HepG2 (cell line): ENCODE measurements around the gene RETREG2. TPM values are rescaled to one million over a fixed set of nuclear protein-coding genes. Genes with fewer than 3 reads are reported as not detected.

Experiments
- ATF1 ChIP-seq: IDR thresholded peaks from 2 replicates; pipeline ENCODE4 v1.6.1; 2016; ENCODE audit warnings: mild to moderate bottlenecking, control low read depth
- CEBPG ChIP-seq: IDR thresholded peaks from 2 replicates; pipeline ENCODE4 v1.6.1; 2016
- ELF1 ChIP-seq: sonication (generic); formaldehyde crosslinking; IDR thresholded peaks from 2 replicates; pipeline ENCODE4 v1.4.0; 2020; ENCODE audit warnings: missing genetic modification reagents
- KLF6 ChIP-seq: IDR thresholded peaks from 2 replicates; pipeline ENCODE4 v1.8.0; 2016; ENCODE audit warnings: missing biosample characterization, missing genetic modification reagents
- POLR2A ChIP-seq, 2 experiments: IDR thresholded peaks; 2 replicates each; pipeline ENCODE4 v1.6.1; 2011; ENCODE audit warnings: low read depth in 2 of 2, low read length in 2 of 2, mild to moderate bottlenecking in 1 of 2, moderate library complexity in 1 of 2; ENCODE audit not compliant: insufficient read depth in 1 of 2
- SUZ12 ChIP-seq: fragments of 150-350 bp; IDR thresholded peaks from 2 replicates; pipeline ENCODE4 v1.6.1; 2014; ENCODE audit warnings: low read depth, low read length
- TOE1 ChIP-seq: sonication (generic); formaldehyde crosslinking; IDR thresholded peaks from 2 replicates; pipeline ENCODE4 v1.4.0; 2020; ENCODE audit warnings: mild to moderate bottlenecking, missing genetic modification reagents
- XRCC5 ChIP-seq: fragments of 200-400 bp; formaldehyde crosslinking; optimal IDR thresholded peaks from 2 replicates; pipeline ENCODE3; 2017; ENCODE audit warnings: mild to moderate bottlenecking, low read length
- ZBTB7A ChIP-seq: sonication (generic); formaldehyde crosslinking; IDR thresholded peaks from 2 replicates; pipeline ENCODE4 v1.8.0; 2022; ENCODE audit warnings: mild to moderate bottlenecking, missing genetic modification reagents
- ZFP36L2 ChIP-seq: sonication (generic); formaldehyde crosslinking; IDR thresholded peaks from 2 replicates; pipeline ENCODE4 v1.4.0; 2020; ENCODE audit warnings: missing genetic modification reagents
- ZNF10 ChIP-seq: sonication (generic); formaldehyde crosslinking; IDR thresholded peaks from 2 replicates; pipeline ENCODE4 v1.4.0; 2020; ENCODE audit warnings: mild to moderate bottlenecking, low read depth, missing genetic modification reagents, borderline replicate concordance
- ZNF205 ChIP-seq: IDR thresholded peaks from 2 replicates; pipeline ENCODE4 v1.6.1; 2018; ENCODE audit warnings: missing biosample characterization, missing genetic modification reagents
- ZNF660 ChIP-seq: sonication (generic); formaldehyde crosslinking; IDR thresholded peaks from 2 replicates; pipeline ENCODE4 v1.5.1; 2020; ENCODE audit warnings: mild to moderate bottlenecking, low read depth, missing genetic modification reagents, borderline replicate concordance
- ZNF879 ChIP-seq: sonication (generic); formaldehyde crosslinking; IDR thresholded peaks from 2 replicates; pipeline ENCODE4 v1.8.1; 2023; ENCODE audit warnings: missing genetic modification reagents
- ZSCAN29 ChIP-seq: sonication (generic); formaldehyde crosslinking; conservative IDR thresholded peaks from 2 replicates; pipeline ENCODE4 v1.4.0; 2020; ENCODE audit warnings: mild to moderate bottlenecking, missing genetic modification reagents
- polyA plus RNA-seq, 8 experiments: library from polyadenylated mRNA; depleted of rRNA in 3 of 8; stranded (reverse) in 7 of 8; unstranded in 1 of 8; fragments of >200 nt; fragmentation: Illumina TruSeq in 4 of 8; extraction: Trizol in 4 of 8; gene quantifications; 2 replicates each; pipeline versions ENCODE4 v1.2.1 to v1.2.3, GENCODE V29; 2011 to 2016; ENCODE audit warnings: low read depth in 4 of 8, missing spikeins in 1 of 8, mixed read lengths in 1 of 8; ENCODE audit not compliant: insufficient read depth in 1 of 8
- total RNA-seq, 5 experiments: library from RNA; depleted of rRNA; stranded (reverse); fragments of >200 nt; fragmentation: Illumina TruSeq; extraction: Trizol; gene quantifications; 2 replicates each; pipeline ENCODE4 v1.2.3, GENCODE V29; 2016; ENCODE audit warnings: low read depth in 1 of 5
- TF ChIP-seq, protein P1 (sequence below): IDR thresholded peaks from 2 replicates; pipeline ENCODE4 v1.6.1; 2012; ENCODE audit warnings: low read length, improper control_type of control experiment
- TF ChIP-seq, protein P2 (sequence below): sonication (generic); formaldehyde crosslinking; IDR thresholded peaks from 2 replicates; pipeline ENCODE4 v1.4.0; 2020; ENCODE audit warnings: missing genetic modification reagents, borderline replicate concordance
- TF ChIP-seq, protein P3 (sequence below): sonication (generic); formaldehyde crosslinking; IDR thresholded peaks from 2 replicates; pipeline ENCODE4 v1.4.0; 2020; ENCODE audit warnings: missing genetic modification reagents, mild to moderate bottlenecking, borderline replicate concordance
- TF ChIP-seq, protein P4 (sequence below): sonication (generic); formaldehyde crosslinking; IDR thresholded peaks from 2 replicates; pipeline ENCODE4 v1.4.0; 2020; ENCODE audit warnings: mild to moderate bottlenecking, low read depth, missing genetic modification reagents

RETREG2 gene
- total and polyA plus RNA-seq, 2 of the 13 experiments (the other 11 are each of a cell fraction or from before 2014, with no cell fraction given) = 86.0 to 134 TPM

DNA sequence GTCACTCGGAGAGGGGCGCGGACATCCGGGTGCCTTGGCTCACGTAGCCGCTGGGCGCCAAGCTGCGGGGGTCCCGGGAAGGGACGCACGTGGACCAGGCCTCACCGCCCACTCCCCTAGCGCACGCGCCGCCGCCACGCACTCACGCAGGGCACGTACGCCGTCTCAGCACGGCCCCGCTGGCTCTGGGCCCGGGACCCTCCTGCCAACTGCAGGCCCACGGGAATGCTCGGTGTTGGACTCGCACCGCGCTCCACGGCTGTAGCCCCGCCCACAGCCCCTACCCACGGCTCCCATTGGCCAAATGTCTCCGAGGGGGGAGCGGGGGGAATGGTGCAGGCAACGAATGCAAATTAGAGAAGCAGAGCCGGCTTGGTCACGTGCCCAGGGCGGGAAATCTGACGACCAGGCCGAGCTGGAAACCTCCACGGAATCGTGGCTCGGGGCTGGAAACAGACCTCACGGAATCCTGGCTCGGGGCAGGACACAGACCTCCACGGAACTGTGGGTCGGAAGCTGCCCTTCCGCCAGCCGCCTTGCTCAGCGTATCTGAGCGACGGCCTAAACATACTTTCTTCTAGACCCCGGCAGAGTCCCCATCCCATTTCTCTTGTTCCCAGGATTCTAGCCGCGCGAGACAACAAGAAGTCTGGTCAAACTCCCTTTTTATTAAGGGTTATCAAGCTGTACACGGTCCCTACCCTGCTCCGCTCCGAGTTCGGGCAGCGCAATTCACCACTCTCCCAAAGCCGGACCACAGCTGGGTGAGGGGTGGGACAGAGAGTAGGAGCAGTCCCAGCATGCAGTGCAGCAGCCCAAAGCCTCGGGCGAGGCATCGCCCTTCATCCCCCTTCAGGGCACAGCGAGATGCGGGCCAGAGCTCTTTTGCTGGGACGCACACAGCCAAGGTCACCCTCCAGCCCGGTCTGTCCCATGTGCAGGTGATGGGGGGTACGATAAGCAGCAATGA lies 40.9 kb downstream of the RETREG2 start, which contains the start of gene ABCB6 (continued):
- TF ChIP-seq, protein P1, sequence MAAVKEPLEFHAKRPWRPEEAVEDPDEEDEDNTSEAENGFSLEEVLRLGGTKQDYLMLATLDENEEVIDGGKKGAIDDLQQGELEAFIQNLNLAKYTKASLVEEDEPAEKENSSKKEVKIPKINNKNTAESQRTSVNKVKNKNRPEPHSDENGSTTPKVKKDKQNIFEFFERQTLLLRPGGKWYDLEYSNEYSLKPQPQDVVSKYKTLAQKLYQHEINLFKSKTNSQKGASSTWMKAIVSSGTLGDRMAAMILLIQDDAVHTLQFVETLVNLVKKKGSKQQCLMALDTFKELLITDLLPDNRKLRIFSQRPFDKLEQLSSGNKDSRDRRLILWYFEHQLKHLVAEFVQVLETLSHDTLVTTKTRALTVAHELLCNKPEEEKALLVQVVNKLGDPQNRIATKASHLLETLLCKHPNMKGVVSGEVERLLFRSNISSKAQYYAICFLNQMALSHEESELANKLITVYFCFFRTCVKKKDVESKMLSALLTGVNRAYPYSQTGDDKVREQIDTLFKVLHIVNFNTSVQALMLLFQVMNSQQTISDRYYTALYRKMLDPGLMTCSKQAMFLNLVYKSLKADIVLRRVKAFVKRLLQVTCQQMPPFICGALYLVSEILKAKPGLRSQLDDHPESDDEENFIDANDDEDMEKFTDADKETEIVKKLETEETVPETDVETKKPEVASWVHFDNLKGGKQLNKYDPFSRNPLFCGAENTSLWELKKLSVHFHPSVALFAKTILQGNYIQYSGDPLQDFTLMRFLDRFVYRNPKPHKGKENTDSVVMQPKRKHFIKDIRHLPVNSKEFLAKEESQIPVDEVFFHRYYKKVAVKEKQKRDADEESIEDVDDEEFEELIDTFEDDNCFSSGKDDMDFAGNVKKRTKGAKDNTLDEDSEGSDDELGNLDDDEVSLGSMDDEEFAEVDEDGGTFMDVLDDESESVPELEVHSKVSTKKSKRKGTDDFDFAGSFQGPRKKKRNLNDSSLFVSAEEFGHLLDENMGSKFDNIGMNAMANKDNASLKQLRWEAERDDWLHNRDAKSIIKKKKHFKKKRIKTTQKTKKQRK = no peak
- TF ChIP-seq ATF1 (CRISPR knock-in tag) (no peak), KLF6 (peak; percentile 86), ZFP36L2 (peak; percentile 40), XRCC5 (peak; percentile 81), ZSCAN29 (CRISPR knock-in tag) (no peak), ZNF660 (no peak), ELF1 (CRISPR knock-in tag) (peak; percentile 29; the same call in 1 of the 2 replicates), ZBTB7A (CRISPR knock-in tag) (peak; percentile 99), CEBPG (CRISPR knock-in tag) (peak; percentile 30; the same call in 1 of the 2 replicates), ZNF879 (peak; percentile 89), ZNF205 (CRISPR knock-in tag) (peak; percentile 81; the same call in 1 of the 2 replicates), SUZ12 (no peak), POLR2A (IDR thresholded peaks at IDR 0.05; ENCODE audit: insufficient read depth in 1 of 2, low read depth in 2 of 2, low read length in 2 of 2) (peak in 1 of 2 experiments; percentile 94; a peak in 2 of 4 replicates), ZNF10 (CRISPR knock-in tag) (peak; percentile 59; the same call in 1 of the 2 replicates), TOE1 (CRISPR knock-in tag) (peak; percentile 78; the same call in 1 of the 2 replicates)
- TF ChIP-seq, protein P2, sequence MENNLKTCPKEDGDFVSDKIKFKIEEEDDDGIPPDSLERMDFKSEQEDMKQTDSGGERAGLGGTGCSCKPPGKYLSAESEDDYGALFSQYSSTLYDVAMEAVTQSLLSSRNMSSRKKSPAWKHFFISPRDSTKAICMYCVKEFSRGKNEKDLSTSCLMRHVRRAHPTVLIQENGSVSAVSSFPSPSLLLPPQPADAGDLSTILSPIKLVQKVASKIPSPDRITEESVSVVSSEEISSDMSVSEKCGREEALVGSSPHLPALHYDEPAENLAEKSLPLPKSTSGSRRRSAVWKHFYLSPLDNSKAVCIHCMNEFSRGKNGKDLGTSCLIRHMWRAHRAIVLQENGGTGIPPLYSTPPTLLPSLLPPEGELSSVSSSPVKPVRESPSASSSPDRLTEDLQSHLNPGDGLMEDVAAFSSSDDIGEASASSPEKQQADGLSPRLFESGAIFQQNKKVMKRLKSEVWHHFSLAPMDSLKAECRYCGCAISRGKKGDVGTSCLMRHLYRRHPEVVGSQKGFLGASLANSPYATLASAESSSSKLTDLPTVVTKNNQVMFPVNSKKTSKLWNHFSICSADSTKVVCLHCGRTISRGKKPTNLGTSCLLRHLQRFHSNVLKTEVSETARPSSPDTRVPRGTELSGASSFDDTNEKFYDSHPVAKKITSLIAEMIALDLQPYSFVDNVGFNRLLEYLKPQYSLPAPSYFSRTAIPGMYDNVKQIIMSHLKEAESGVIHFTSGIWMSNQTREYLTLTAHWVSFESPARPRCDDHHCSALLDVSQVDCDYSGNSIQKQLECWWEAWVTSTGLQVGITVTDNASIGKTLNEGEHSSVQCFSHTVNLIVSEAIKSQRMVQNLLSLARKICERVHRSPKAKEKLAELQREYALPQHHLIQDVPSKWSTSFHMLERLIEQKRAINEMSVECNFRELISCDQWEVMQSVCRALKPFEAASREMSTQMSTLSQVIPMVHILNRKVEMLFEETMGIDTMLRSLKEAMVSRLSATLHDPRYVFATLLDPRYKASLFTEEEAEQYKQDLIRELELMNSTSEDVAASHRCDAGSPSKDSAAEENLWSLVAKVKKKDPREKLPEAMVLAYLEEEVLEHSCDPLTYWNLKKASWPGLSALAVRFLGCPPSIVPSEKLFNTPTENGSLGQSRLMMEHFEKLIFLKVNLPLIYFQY (CRISPR knock-in tag) = peak; percentile 86
- TF ChIP-seq, protein P3, sequence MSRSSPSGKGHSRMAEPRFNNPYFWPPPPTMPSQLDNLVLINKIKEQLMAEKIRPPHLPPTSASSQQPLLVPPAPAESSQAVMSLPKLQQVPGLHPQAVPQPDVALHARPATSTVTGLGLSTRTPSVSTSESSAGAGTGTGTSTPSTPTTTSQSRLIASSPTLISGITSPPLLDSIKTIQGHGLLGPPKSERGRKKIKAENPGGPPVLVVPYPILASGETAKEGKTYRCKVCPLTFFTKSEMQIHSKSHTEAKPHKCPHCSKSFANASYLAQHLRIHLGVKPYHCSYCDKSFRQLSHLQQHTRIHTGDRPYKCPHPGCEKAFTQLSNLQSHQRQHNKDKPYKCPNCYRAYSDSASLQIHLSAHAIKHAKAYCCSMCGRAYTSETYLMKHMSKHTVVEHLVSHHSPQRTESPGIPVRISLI = peak; percentile 53; the same call in 1 of the 2 replicates
- TF ChIP-seq, protein P4, sequence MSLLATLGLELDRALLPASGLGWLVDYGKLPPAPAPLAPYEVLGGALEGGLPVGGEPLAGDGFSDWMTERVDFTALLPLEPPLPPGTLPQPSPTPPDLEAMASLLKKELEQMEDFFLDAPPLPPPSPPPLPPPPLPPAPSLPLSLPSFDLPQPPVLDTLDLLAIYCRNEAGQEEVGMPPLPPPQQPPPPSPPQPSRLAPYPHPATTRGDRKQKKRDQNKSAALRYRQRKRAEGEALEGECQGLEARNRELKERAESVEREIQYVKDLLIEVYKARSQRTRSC (CRISPR knock-in tag) = 0 out of 2 replicates have a peak, but pooled peaks have one; percentile 84
